GM21515 (cell line): Measurements from ENCODE around the gene SGPL1.

Experiments
- ATAC-seq: cut with Tn5 transposase; IDR thresholded peaks from one replicate; pipeline ENCODE4 v1.9.1; 2021; ENCODE audit not compliant: unreplicated experiment

SGPL1 gene

DNA sequence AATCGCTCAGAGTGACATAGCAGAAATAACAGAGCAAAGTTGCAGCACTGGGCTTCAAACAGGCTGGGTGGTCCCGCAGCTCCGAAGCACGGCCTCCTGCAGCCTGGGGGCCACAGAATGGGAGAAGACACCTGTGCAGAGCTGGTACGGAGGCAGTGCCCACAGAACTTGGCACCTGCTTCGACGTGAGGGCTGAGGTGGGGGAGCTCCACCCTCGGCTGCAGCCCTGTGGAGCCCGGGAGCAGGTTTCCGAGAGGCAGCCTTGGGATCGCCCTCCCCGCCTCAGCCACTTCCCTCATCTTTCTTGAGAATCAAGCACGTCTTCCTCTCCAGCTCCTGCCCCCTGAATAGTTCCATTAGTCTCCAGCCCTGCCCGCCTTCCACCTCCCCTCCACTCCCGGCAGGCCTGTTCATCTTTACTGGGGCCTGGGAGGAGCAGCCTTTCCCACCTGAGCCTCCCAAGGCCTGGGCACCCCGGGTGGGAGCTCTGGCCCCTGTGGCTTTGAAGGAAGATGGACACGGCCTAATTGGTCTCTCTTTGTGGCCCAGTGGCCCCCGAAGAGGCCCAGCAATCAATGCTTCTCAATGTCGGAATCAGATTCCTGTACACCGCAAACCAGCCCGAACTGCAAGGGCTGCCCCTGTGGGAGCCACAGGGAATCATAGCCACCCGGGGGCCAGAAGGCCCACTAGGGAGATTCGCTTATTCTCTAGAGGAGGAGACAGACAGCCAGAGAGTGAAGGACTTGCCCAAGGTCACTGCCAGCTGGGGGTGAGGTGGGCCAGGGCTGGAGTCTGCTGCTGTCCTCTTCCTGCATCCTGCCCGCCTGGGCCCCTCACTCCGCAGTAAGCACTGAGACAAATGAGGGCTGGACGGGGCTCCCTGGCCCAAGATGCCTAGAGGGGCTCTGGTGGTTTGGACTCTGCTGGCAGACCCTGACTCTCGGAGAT is 89.6 kb downstream of the SGPL1 start:
- ATAC-seq = no peak

DNA sequence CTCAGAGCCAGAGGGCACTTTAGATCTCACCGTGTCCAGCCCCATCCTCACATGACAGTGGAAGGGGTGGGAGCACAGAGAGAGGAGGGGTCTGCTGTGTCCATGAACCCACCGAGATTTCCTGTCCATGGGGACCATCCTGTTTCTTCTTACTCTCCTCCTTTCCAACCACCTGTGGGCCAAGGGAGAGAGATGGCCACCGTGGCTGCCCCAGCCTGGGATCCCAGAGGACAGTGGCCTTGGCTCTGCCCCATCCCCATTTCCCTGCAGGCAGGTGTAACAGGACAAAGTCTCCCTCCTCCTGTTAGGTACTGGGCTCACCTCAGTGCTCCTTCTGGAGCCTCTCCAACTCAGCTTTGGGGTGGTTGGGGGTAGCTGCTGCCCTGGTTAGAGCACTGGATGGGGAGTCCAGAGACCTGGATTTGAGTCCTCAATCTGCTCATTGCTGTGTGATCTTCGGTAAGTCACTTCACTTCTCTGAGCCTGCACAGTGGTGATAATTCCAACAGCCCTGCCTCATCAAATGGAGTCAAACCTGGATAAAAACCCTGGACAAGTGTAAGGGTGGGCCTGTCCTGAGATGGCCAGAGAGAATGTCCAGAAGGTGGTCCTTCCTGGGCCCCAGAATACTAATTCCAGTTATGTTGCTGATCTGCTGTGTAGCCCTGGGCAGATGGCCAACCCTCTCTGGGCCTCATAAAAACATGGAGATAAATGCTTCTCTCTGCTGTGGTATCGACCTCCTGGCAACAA is 90.5 kb downstream of the SGPL1 start:
- no peak for ATAC-seq

DNA sequence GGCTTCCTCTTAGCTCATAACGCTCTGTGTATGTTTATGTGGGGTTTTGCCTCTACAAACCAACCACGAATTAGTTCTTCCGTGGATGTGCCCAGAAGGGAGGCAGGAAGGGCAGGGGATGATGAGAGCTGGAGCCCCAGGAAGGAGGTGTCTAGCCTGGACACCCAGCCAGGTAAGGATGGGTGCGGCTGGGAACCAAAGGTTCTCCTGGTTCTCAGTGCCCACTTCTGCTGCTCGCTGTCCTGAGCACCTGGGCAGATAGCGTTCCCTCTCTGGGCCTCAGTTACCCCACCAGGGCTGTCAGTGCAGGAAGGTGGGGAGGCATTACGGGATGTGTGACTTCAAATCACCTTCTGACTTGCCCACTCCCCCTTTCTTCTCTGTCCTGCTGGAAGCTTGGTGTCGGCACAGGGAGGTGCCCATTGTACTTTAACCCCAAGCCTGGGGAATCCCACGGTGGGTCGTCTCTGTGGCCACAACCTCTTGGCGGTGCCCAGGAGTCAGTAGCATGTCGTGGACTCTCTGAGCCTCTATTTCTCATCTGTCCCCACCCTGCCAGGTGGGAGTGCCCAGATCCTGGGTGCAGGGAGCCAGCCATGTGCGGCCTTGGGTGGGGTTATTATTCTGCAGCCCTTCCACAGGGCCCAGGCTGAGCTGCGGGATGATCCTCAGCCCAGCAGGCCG is 91.3 kb downstream of the SGPL1 start:
- no peak for ATAC-seq

DNA sequence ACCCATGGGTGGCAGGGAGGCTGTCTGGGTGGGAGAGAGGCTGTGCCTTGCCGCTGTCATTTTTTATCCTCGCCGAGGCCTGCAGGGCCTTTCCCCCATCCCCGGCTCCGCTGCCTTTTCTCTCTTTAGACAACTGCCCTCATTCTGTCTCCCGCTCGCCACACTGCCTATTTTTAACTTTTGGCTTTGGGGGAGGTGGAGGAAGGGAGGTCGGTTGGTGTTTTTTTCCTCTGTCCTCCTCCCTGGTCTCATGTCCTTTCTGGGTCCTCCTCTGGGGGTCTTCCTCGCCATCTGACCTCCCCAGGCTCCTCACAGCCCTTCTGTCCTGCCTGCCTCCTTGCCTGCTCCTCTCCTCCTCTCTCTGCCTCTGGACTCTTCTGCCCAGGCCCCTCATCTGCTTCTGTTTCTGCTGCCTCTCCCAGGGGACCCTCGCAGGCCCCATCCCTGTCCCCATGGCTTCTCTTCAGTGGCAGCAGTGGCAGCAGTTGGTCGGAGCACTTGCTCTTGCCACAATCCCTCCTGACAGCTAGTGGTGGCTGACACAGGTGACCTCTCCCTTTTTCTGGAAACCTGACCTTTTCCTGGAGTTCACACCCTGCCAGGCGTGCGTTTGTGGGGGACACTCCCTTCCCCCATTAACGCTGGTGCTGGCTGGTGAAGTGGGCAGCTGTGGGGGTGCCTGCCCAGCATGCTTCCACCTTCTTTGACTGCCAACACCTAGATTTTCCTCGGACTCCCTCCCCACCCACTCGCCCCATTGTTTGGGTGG is 92.1 kb downstream of the SGPL1 start:
- ATAC-seq = no peak

DNA sequence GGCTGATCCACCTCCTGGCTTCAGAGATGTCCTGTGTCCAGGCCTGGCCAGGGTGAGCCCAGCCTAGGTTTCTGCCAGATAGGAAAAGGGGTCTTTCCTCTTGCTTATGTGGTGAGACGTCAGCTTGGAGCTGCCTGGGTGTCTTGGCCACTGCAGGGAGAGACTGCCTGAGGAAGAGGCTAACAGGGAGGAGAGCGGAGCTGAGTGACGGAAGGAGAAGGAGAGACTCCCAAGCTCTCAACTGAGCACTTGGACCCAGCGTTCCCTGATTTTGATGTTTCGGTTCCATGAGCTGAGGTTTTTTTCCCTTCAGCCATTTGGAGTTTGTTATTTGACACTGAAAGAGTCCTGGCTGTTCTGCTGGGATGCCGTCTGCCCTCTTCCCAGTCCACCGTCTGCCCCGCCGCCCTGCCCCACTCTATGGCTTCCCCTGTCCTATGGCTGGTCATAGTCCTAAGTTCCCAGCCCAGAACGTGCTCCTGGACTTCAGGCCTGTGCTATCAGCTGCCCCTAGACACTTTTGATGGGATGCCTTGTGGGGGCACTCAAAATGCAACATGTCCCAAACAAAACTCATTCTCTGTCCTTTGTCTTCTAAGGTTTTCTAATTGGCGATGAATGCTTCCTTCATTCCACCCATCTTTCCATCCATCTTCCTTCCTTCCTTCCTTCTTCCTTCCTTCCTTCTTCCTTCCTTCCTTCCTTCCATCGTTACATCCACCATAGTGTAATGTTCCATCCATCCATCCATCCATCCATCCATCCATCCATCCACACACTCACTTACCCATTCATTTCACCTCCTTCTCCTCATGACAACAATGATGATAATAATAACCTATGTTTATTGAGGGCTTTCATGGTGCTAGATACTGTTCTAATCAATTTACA is 92.9 kb downstream of the SGPL1 start:
- no peak for ATAC-seq

DNA sequence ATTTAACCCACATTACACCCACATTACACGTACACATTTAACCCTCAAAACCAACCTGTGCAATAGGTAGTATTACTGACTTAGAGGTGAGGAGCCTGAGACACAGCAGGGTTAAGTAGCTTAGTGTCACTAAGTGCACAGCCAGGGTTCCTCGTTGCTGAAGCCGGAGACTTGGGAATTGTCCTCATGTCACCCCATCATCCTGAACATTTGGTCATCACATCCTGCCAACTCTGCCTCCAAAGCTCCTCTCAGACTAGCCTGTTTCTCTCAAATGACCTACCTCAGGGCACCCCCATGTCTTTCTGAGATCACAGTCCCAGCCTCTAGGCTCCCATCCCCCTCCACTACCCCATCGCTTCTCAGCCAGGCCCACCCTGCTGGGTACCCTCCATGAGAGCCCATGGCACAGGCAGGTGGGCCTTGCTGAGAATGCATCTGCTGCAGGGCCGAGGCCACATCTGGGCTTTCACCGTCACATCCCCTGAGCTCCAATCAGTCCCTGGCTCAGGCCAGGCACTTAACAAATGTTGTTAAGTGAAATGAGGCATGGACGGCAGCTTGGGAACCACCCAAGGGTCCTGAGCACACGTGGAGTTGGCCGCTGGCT is 93.7 kb downstream of the SGPL1 start:
- ATAC-seq = no peak

DNA sequence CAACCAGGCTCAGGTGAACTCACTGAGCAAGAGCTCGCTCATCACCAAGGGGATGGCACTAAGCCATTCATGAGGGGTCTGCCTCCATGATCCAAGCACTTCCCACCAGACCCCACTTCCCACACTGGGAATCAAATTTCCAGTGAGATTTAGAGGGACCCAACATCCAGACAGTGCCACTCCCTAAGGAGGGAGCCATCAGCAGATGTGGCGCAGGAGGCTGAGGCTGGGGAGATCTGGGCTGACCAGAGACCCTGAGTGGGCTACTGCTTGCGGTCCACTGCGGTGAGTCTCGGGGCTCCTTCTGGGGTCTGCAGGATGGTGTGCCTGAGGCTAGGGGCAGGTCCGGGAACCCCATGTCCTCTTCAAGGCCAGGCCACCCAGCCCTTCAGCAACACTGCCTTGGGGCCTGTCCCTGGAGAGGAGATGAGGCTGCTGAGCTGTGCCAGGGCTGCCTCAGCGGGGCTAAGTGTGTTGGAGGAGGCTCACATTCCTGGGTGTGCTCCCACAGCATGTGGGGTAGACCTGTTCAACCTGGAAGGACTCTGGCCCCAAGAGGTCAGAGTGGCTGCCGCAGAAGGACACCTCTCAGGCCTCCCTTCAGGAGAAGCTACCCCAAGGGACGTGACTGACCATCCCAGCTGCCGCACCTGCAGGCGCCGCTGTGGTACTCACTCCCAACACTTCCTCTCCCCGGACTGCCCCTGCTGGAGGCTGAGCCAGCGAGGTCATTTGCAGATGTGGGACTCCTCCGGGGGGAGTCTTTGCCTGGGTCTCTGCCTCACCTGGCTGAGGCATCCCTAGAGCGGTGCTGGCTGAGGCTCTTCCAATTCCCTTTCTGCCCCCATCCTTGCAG is 95.0 kb downstream of the SGPL1 start:
- ATAC-seq = no peak

DNA sequence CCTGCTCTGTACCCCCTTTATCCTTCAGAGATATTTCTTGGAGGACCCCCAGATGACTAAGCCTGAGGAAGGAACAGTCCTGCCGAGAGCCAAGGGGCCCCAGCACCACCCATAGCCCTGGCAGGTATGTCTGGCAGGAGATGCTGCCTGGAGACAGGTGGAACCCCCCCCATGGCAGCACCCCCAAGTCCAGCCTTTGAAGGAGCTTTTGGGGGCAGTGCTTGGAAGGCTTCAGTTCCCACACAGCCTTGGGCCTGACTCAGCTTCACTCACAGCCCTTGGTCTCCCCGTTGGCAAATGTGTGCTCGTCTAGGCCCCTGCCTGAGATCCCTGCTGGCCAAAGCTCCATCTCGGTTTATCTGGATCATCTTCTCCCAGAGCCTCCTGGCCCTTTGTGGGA is 95.6 kb downstream of the SGPL1 start:
- ATAC-seq = no peak

DNA sequence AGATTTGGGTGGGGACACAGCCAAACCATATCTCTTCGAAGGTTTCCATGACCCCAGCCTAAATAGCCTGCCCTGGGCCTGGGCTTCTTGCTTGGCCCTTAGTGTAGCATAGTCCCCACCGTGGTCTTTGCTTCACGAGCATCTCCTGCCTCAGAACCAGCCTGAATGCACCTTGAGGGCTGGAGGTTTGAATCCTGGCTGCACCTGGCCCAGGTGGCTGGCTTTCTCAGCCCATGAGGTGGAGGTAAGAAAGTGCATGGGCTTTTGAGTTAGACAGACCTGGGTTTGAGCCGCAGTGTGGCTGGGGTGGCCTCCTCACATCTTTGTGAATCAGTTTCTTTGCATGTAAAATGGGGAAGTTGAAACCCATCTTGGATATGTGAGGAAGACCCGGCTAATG is 96.8 kb downstream of the SGPL1 start:
- no peak for ATAC-seq

DNA sequence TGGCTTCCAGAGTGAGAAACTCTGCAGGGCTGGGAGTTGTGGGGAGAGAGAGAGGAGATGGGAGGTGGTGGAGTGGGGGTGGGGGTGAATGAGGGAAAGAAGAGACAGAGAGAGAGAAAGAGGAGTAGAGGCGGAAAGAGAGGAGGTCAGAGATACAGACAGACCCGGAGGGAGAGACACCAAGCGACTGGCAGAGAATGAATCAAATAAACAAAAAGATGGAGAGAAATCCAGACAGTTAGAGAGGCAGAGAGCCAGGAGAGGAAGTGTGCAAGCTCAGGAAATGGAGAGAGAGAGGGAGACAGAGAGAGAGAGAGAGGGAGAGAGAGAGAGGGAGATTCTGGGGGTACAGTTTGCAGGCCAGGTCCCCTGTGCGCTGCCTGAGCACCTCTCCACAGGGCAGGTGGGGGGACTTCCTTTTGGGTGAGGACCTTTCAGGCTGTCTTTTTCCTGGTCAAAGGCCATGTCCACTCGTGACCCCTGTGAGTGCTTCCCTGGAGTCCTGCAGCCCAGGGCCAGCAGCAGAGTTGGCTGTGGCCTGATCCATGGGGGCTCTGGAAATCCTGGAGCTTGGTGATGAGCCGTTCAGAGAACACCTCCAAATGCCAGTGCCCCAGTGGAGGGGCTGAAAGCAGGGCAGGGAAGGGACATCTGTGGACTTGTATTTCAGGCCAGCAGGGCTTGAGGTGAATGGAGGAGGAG is 97.6 kb downstream of the SGPL1 start:
- no peak for ATAC-seq

DNA sequence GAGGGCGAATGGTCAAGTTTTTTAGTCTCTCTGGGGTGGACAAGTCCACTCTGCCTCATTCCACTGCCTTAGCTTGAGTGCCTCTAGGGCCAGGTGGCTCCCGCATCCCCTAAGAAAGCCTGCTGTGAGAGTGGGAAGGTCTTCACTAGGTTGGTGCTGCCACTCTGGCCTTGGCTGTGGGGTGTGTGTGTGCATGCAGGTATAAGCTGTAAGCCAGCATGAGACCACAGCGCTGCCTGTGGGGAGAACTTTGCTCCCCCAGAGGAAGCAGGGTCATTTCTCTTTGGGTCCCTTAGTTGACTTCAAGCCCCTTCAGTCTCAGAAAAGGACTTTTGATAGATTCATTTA is 98.1 kb downstream of the SGPL1 start:
- no peak for ATAC-seq

DNA sequence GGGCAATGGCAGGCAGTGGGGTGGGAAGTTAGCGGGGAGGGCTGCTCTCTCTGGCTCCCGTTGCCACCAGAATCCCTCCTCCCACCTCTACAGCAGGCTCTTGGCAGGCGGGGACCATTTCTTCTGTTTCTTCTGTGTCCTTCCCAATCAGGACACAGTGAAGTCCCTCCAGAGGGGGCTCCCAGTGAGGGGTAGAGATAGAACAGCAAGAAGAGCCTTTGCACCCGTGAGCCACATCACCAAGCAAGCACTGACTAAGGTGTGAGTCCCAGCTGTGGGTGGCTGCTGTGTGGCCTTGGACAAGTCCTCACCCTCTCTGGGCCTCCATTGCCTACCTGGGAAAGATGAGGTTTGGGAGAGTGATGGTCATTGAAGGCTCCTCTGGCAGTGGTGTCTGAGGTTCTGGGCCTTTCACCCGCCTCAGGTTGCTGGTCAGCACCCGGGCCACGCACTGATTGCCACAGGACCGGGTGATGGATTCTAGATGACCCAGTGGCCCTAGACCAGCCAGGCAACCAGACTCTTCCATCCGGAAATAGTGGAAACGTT is 98.6 kb downstream of the SGPL1 start:
- no peak for ATAC-seq

DNA sequence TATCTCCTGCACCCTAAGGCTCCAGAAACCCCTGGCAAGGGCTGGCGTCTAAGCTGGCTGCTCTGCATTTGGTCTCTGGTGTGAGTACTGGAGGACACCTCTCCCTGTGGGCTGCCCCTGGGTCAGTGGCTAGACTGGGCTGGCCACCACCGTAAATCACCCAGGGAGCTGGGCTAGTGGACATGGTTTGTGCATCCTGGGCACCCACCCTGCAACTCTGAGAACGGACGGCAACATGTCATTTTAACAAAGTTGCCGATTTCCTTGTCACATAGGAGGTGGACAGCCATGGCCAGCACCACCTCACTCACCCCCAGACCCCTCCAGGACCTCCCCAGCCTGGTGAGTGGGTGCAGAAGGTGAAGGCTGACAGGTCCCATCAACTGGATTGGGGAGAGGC is 99.5 kb downstream of the SGPL1 start:
- ATAC-seq = no peak

DNA sequence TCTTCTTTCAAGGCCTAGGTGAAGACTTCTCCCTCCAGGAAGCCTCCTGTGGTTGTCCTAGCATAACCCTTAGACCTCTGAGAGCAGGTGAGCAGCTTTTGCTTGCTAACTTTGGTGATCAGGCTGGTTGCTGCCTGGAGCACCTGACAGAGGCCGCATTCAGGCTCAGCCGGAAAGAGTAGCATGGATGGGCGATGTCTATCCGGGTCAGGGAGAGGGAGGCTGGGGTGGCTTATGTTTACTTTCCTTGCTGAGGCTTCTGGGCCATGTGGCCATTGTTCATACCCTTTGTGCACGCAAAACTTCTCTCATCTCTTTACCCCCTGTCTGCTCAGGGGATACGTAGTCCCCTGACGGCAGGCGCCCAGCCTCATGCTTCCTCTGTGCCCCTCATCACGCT is 100.1 kb downstream of the SGPL1 start:
- ATAC-seq = no peak

DNA sequence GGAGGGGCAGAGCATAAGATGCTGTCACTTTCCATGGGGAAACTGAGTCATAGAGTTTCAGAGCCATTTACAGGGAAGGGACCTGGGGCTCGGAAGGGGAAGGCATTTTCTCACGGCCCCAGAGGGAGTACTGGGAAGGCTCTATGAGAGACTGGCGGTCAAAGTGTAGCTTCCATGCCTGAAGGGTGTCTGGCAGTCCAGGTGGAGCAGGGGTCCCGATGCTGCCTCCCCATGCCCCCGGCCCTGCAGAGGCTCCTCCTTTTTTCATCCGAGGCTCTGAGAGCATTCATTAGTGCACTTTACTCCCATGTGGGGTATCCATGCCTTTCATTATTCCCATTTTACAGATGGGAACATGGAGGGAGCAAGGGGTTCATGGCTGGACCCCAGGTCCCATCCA is 100.5 kb downstream of the SGPL1 start:
- no peak for ATAC-seq

DNA sequence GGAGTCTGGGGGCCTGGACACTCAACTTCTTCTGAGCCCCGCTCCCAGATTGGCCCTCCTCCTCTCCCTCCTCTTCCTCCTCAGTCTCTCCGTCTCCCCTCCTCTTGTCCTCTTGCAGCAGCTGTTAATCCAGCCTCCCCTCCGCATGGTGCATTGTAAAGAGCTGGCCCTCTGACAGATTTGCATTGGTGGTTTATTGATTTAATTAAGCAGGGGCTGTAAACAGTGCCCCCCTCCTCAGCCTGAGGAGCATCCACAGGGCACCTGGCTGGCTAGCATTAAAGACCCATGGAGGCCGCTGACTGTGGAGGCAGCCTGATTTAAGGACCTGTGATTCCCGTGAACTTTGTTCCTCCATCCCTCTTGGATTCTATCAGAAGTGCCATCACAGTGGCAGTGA is 101.5 kb downstream of the SGPL1 start:
- ATAC-seq = no peak

DNA sequence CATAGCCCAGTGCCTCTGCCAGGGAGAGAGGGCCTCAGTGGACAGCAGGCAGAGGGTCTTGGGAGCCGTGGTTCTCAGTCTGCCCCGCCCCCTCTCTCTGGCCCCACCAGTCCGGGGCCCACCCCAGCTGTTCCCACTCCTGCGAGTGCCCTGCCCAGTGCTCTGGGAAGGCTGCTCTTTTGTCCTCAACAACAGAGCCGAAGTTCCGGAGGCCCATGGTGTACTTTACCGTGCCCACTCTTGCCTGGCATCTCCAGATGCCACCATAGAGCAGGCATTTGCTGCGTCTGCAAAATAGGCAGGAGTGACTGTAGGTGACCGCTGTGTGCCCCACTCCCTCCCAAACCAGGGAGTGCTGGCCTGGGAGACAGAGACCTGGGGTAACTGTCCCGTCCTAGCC is 101.9 kb downstream of the SGPL1 start:
- no peak for ATAC-seq
